H1 (cell line): ENCODE measurements around the gene CRB2. TPM values are rescaled to one million over a fixed set of nuclear protein-coding genes. Genes with fewer than 3 reads are reported as not detected.

Source experiments
- CTCF ChIA-PET: fragments of 300-600 bp; sonication (Branson Sonifier 250); formaldehyde crosslinking; loops from one replicate; lab custom pipeline; 2021; ENCODE audit not compliant: partially characterized antibody; lab: Charles Lee
- POLR2A ChIA-PET: fragments of 300-600 bp; sonication (Branson Sonifier 250); formaldehyde crosslinking; loops from one replicate; lab custom pipeline; 2021; ENCODE audit warnings: inconsistent platforms; ENCODE audit not compliant: partially characterized antibody; lab: Charles Lee
- DNase-seq, 2 experiments: peaks; one replicate each; pipeline versions ENCODE4 v3.0.0 to v3.0.0-alpha.2; 2010 to 2022; ENCODE audit warnings: low spot score in 2 of 2, low read depth in 1 of 2, mixed read lengths in 1 of 2
- FAIRE-seq: peaks from 2 replicates; lab custom pipeline; 2011; peaks lifted over from hg19 to GRCh38; lab: Jason Lieb, UNC
- H2AFZ ChIP-seq: 2 replicates; pipeline ENCODE4 v1.8.1; 2012; ENCODE audit warnings: low read length, inconsistent platforms
- H2AK5ac ChIP-seq: 2 replicates; pipeline ENCODE4 v1.6.1; 2013; ENCODE audit warnings: low read depth, low read length
- H2BK120ac ChIP-seq: replicated peaks from 2 replicates; pipeline ENCODE3; 2013; ENCODE audit warnings: low read depth, low read length, inconsistent platforms
- H2BK12ac ChIP-seq: 2 replicates; pipeline ENCODE4 v1.6.1; 2013; ENCODE audit warnings: low read depth, low read length
- H2BK15ac ChIP-seq: 2 replicates; pipeline ENCODE4 v1.6.1; 2013; ENCODE audit warnings: low read length
- H2BK20ac ChIP-seq: 2 replicates; pipeline ENCODE4 v1.6.1; 2013; ENCODE audit warnings: low read length
- H2BK5ac ChIP-seq: 2 replicates; pipeline ENCODE4 v1.6.1; 2013; ENCODE audit warnings: low read depth, low read length
- H3K14ac ChIP-seq: 2 replicates; pipeline ENCODE4 v1.6.1; 2013; ENCODE audit warnings: inconsistent platforms; ENCODE audit not compliant: insufficient read length
- H3K18ac ChIP-seq: 2 replicates; pipeline ENCODE4 v1.6.1; 2013; ENCODE audit warnings: low read length; ENCODE audit errors: extremely low read depth
- H3K23ac ChIP-seq: 2 replicates; pipeline ENCODE4 v1.6.1; 2013; ENCODE audit warnings: inconsistent platforms; ENCODE audit not compliant: insufficient read length
- H3K23me2 ChIP-seq: 2 replicates; pipeline ENCODE4 v1.6.1; 2013; ENCODE audit warnings: low read depth, low read length
- H3K27ac ChIP-seq: 2 replicates; pipeline ENCODE4 v1.6.1; 2011; ENCODE audit warnings: low read depth, low read length, inconsistent platforms
- H3K27me3 ChIP-seq, 4 experiments: replicated peaks in 1 of 4; 1 replicate in 1 of 4; 2 replicates in 3 of 4; pipeline versions ENCODE4 v1.6.1 to v1.8.1; 2011 to 2013; ENCODE audit warnings: low read length in 3 of 4, mild to moderate bottlenecking in 3 of 4, inconsistent platforms in 2 of 4, mixed read lengths in 2 of 4, moderate library complexity in 1 of 4; ENCODE audit not compliant: control insufficient read depth in 3 of 4, insufficient read depth in 3 of 4; ENCODE audit errors: extremely low read depth in 1 of 4
- H3K36me3 ChIP-seq, 4 experiments: 2 replicates each; pipeline versions ENCODE4 v1.6.1 to v1.8.1; 2011 to 2013; ENCODE audit warnings: mild to moderate bottlenecking in 4 of 4, low read length in 3 of 4, moderate library complexity in 2 of 4, control low read depth in 1 of 4, inconsistent platforms in 1 of 4; ENCODE audit not compliant: insufficient read depth in 4 of 4, control insufficient read depth in 2 of 4
- H3K4ac ChIP-seq: replicated peaks from 2 replicates; pipeline ENCODE3; 2013; ENCODE audit warnings: low read length, low read depth, mixed read lengths, inconsistent platforms; ENCODE audit not compliant: insufficient read length
- H3K4me1 ChIP-seq, 4 experiments: replicated peaks in 1 of 4; 1 replicate in 1 of 4; 2 replicates in 3 of 4; pipeline versions ENCODE4 v1.6.1 to v1.8.1; 2011 to 2013; ENCODE audit warnings: low read length in 3 of 4, inconsistent platforms in 2 of 4, mixed read lengths in 1 of 4; ENCODE audit not compliant: insufficient read depth in 4 of 4, control insufficient read depth in 3 of 4
- H3K4me2 ChIP-seq, 2 experiments: 2 replicates each; pipeline versions ENCODE4 v1.6.1 to v1.8.1; 2011 to 2013; ENCODE audit warnings: low read depth in 2 of 2, low read length in 2 of 2, control low read depth in 1 of 2, inconsistent platforms in 1 of 2, mild to moderate bottlenecking in 1 of 2; ENCODE audit not compliant: insufficient read depth in 1 of 2
- H3K4me3 ChIP-seq, 4 experiments: fragments of 200-600, 300-600 bp in 1 of 4; sonication (generic), shearing (Covaris generic), sonication (Bioruptor Twin) in 1 of 4; 2 replicates each; pipeline versions ENCODE4 v1.5.1 to v1.8.1; 2011 to 2016; ENCODE audit warnings: low read length in 4 of 4, low read depth in 3 of 4, control low read depth in 2 of 4, inconsistent platforms in 2 of 4, mild to moderate bottlenecking in 2 of 4, mixed read lengths in 1 of 4, moderate library complexity in 1 of 4; ENCODE audit not compliant: insufficient read depth in 2 of 4; ENCODE audit errors: extremely low read depth in 1 of 4
- H3K56ac ChIP-seq: replicated peaks from 2 replicates; pipeline ENCODE3; 2013; ENCODE audit warnings: low read depth, mild to moderate bottlenecking, mixed read lengths, low read length, inconsistent platforms; ENCODE audit not compliant: insufficient read length
- H3K79me1 ChIP-seq: 2 replicates; pipeline ENCODE4 v1.6.1; 2013; ENCODE audit warnings: low read depth, low read length, control low read depth
- H3K79me2 ChIP-seq, 2 experiments: 2 replicates each; pipeline versions ENCODE4 v1.6.1 to v1.8.1; 2012 to 2013; ENCODE audit warnings: low read length in 2 of 2, mild to moderate bottlenecking in 2 of 2, inconsistent platforms in 1 of 2; ENCODE audit not compliant: insufficient read depth in 2 of 2, control insufficient read depth in 1 of 2
- H3K9ac ChIP-seq, 4 experiments: replicated peaks in 1 of 4; 1 replicate in 1 of 4; 2 replicates in 3 of 4; pipeline versions ENCODE4 v1.6.1 to v1.8.1; 2011 to 2013; ENCODE audit warnings: low read depth in 3 of 4, low read length in 3 of 4, control low read depth in 2 of 4, mild to moderate bottlenecking in 2 of 4, moderate library complexity in 2 of 4, inconsistent platforms in 1 of 4; ENCODE audit errors: extremely low read depth in 1 of 4
- H3K9me3 ChIP-seq, 2 experiments: 2 replicates each; pipeline versions ENCODE4 v1.6.1 to v1.8.1; 2012 to 2013; ENCODE audit warnings: mild to moderate bottlenecking in 2 of 2, moderate library complexity in 2 of 2, control low read depth in 1 of 2, inconsistent platforms in 1 of 2, low read depth in 1 of 2, low read length in 1 of 2, mixed read lengths in 1 of 2; ENCODE audit not compliant: insufficient read depth in 2 of 2
- H4K20me1 ChIP-seq, 2 experiments: replicated peaks in 1 of 2; 2 replicates each; pipeline versions ENCODE3 to v1.8.1; 2011 to 2013; ENCODE audit warnings: inconsistent platforms in 2 of 2, low read length in 2 of 2, mild to moderate bottlenecking in 1 of 2; ENCODE audit not compliant: insufficient read depth in 2 of 2, control insufficient read depth in 1 of 2
- H4K5ac ChIP-seq: 2 replicates; pipeline ENCODE4 v1.6.1; 2013; ENCODE audit warnings: low read length, low read depth, mixed read lengths, inconsistent platforms; ENCODE audit not compliant: insufficient read length
- H4K8ac ChIP-seq: 2 replicates; pipeline ENCODE4 v1.8.0; 2013; ENCODE audit warnings: mild to moderate bottlenecking, moderate library complexity, low read length, inconsistent platforms; ENCODE audit not compliant: insufficient read depth; ENCODE audit errors: extremely low read depth
- H4K91ac ChIP-seq: replicated peaks from 2 replicates; pipeline ENCODE3; 2013; ENCODE audit warnings: low read length, mixed read lengths, inconsistent platforms; ENCODE audit not compliant: insufficient read length
- CBX5 ChIP-seq: fragments of 300-800, 300-1000 bp; sonication (generic); IDR thresholded peaks from 2 replicates; pipeline ENCODE4 v1.7.1; 2016; ENCODE audit warnings: antibody characterized with exemption, low read length, low read depth
- CTBP2 ChIP-seq: IDR thresholded peaks from 2 replicates; pipeline ENCODE4 v1.7.0; 2011; ENCODE audit warnings: borderline replicate concordance, mild to moderate bottlenecking, moderate library complexity, mixed read lengths, low read length; ENCODE audit not compliant: insufficient read depth, insufficient read length
- EZH2 ChIP-seq: fragments of 200-600 bp; sonication (generic); IDR thresholded peaks from 2 replicates; pipeline ENCODE4 v1.7.1; 2012; ENCODE audit warnings: low read depth, mild to moderate bottlenecking, moderate library complexity, low read length, inconsistent platforms; ENCODE audit not compliant: severe bottlenecking
- FOSL1 ChIP-seq: IDR thresholded peaks from 2 replicates; pipeline ENCODE4 v1.6.1; 2011; ENCODE audit warnings: mild to moderate bottlenecking, low read depth, low read length, moderate library complexity; ENCODE audit not compliant: insufficient read depth
- HDAC2 ChIP-seq, 2 experiments: fragments of 300-600 bp in 1 of 2; sonication (generic) in 1 of 2; IDR thresholded peaks; 2 replicates each; pipeline ENCODE4 v1.6.1; 2011 to 2012; ENCODE audit warnings: low read depth in 2 of 2, low read length in 2 of 2, mild to moderate bottlenecking in 2 of 2, moderate library complexity in 2 of 2, borderline replicate concordance in 1 of 2, inconsistent platforms in 1 of 2
- PHF8 ChIP-seq: fragments of 200-600 bp; sonication (generic); conservative IDR thresholded peaks from 2 replicates; pipeline ENCODE4 v1.7.1; 2012; ENCODE audit warnings: low read depth, mild to moderate bottlenecking, inconsistent platforms, low read length, moderate library complexity
- POLR2A ChIP-seq, 2 experiments: IDR thresholded peaks; 1 replicate in 1 of 2; 2 replicates in 1 of 2; pipeline ENCODE4 v1.6.1; 2011; ENCODE audit warnings: low read depth in 2 of 2, low read length in 2 of 2, mild to moderate bottlenecking in 2 of 2; ENCODE audit errors: control extremely low read depth in 1 of 2
- POLR2AphosphoS5 ChIP-seq: IDR thresholded peaks from 2 replicates; pipeline ENCODE4 v1.6.1; 2011; ENCODE audit warnings: low read depth, low read length
- TAF1 ChIP-seq: IDR thresholded peaks from 2 replicates; pipeline ENCODE4 v1.6.1; 2011; ENCODE audit warnings: mild to moderate bottlenecking, low read depth, low read length
- TCF12 ChIP-seq: IDR thresholded peaks from 2 replicates; pipeline ENCODE4 v1.6.1; 2011; ENCODE audit warnings: low read depth, mild to moderate bottlenecking, low read length
- TEAD4 ChIP-seq: IDR thresholded peaks from 2 replicates; pipeline ENCODE4 v1.6.1; 2012; ENCODE audit warnings: low read depth, low read length, inconsistent platforms, mixed read lengths
- WGBS, 2 experiments: shearing (Covaris generic) in 1 of 2; methylation state at CpG; one replicate each; pipeline versions ENCODE4 v1.1.6 to v1.1.7; 2013 to 2015; ENCODE audit warnings: low lambda C conversion rate in 2 of 2, mixed read lengths in 2 of 2, inconsistent platforms in 1 of 2, low coverage in 1 of 2, missing lambda C conversion rate in 1 of 2; ENCODE audit not compliant: insufficient replicate concordance in 2 of 2, insufficient coverage in 1 of 2, insufficient read length in 1 of 2; ENCODE audit errors: extremely low coverage in 1 of 2, missing lambda C conversion rate in 1 of 2; 5-methylcytosine and 5-hydroxymethylcytosine counted together
- polyA plus RNA-seq, 7 experiments: library from polyadenylated mRNA; depleted of rRNA in 3 of 7; stranded (reverse) in 5 of 7; unstranded in 2 of 7; fragments of >200 nt in 5 of 7; fragments of 200-250 nt in 2 of 7; gene quantifications; 1 replicate in 5 of 7; 2 replicates in 1 of 7; 4 replicates in 1 of 7; pipeline versions ENCODE4 v1.2.1 to v1.2.3, GENCODE V29; 2011 to 2013; ENCODE audit warnings: missing spikeins in 2 of 7, mixed read lengths in 2 of 7
- total RNA-seq: library from RNA; stranded (reverse); fragmentation: NEBNext Ultra II Directional; extraction: Animal tissue kit (Norgen Biotek cat#: 25700); gene quantifications from 2 replicates; pipeline ENCODE4 v1.2.1, GENCODE V29; 2021

CRB2 gene
- total and polyA plus RNA-seq, 2 of the 8 experiments (the other 6 are each of a cell fraction or from before 2014, with no cell fraction given) = 4.0 to 8.4 TPM

DNA sequence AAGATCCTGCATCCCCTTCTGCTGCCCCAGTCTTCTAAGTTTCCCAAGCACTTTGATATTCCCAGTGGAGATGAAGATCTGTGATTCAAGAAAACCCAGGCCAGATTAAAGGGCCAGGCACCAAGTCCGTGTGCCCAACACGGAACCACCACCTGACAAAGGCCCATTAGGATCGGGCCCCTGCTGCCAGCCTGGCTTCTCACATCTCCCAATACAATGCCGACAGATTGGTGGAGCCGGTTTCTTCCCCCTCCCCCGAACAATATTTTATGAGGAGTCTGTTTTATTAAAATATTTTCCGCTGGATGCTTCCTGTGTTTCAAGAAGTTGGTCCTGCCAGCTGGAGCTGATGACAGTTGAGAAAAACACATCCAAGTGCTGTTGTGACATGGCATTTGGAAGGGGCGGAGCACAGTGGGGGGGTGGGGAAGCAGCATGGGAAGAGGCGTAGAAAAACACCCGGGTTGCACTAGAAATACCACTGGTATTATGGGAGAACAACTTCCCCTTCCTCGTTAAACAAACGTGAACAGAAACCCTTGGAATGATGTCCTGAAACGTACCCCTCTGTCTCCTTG lies 45.0 kb downstream of the CRB2 start:
- peaks cover 0 to 5% (median 2%) of the 10 kb centered on the region in 4 experiments; a peak in 6 of 7 replicates for H3K4me1 ChIP-seq
- no peak overlapping the region for H2BK120ac ChIP-seq
- H3K56ac ChIP-seq = no peak overlapping the region
- H3K9ac ChIP-seq = no peak overlapping the region
- FAIRE-seq (no peak), DNase-seq (no peak)
- no peak overlapping the region for H3K23ac ChIP-seq
- H2AK5ac ChIP-seq = no peak overlapping the region
- H3K14ac ChIP-seq = no peak overlapping the region
- no peak overlapping the region for H2AFZ ChIP-seq
- POLR2A ChIA-PET = no interaction called here
- H2BK12ac ChIP-seq = no peak overlapping the region
- H2BK20ac ChIP-seq = no peak overlapping the region
- H4K5ac ChIP-seq = no peak overlapping the region
- no peak overlapping the region for H3K18ac ChIP-seq
- no peaks in the 10 kb centered on the region for H3K79me1 ChIP-seq
- 89% methylated on average over 13 of the region's 13 CpGs; no CpG with 5 or more reads in 1 of the 2 experiments for WGBS, 2 experiments
- H3K9me3 ChIP-seq = no peaks in the 10 kb centered on the region
- H3K79me2 ChIP-seq = no peaks in the 10 kb centered on the region
- H4K91ac ChIP-seq = no peak overlapping the region
- no peaks in the 10 kb centered on the region for H4K20me1 ChIP-seq
- H3K4me3 ChIP-seq = no peak overlapping the region
- H3K4ac ChIP-seq = no peak overlapping the region
- H2BK5ac ChIP-seq = no peak overlapping the region
- CTCF ChIA-PET = interaction anchor here (0.5 to 29.0 kb wide), 31 partner anchors 9 to 981 kb away, joined by 3 to 668 read pairs (median 9); partner anchors contain the start of gene CRB2
- no peaks in the 10 kb centered on the region; a peak in 1 of 7 replicates for H3K27me3 ChIP-seq
- H4K8ac ChIP-seq = no peak overlapping the region
- no peaks in the 10 kb centered on the region for H3K23me2 ChIP-seq
- no peak overlapping the region for H3K4me2 ChIP-seq
- H3K36me3 ChIP-seq = no peaks in the 10 kb centered on the region
- no peak overlapping the region for H3K27ac ChIP-seq
- no peak overlapping the region for H2BK15ac ChIP-seq
- TF ChIP-seq EZH2 (no peak), TEAD4 (no peak), TAF1 (no peak), FOSL1 (no peak), CTBP2 (no peak), TCF12 (no peak), HDAC2 (IDR thresholded peaks at IDR 0.05; ENCODE audit: borderline replicate concordance in 1 of 2, low read depth in 2 of 2, low read length in 2 of 2) (no peak), PHF8 (no peak), POLR2AphosphoS5 (no peak), POLR2A (IDR thresholded peaks at IDR 0.05; ENCODE audit: control extremely low read depth in 1 of 2, low read depth in 2 of 2, low read length in 2 of 2) (no peak), CBX5 (no peak)
